Spinal cord (tissue), 10 donors: Measurements from ENCODE around the gene ADH6. TPM values are rescaled to one million over a fixed set of nuclear protein-coding genes. Genes with fewer than 3 reads are reported as not detected.

Source experiments
- DNase-seq, 6 donors: peaks; one replicate each; pipeline versions ENCODE4 v3.0.0 to v3.0.0-alpha.2; 2013 to 2015; ENCODE audit warnings: low spot score in 6 of 6, low read depth in 4 of 6
- H3K27ac ChIP-seq: one replicate; pipeline ENCODE4 v1.5.1; 2013; ENCODE audit warnings: low read depth, low read length, control low read depth
- H3K27me3 ChIP-seq: one replicate; pipeline ENCODE4 v1.6.1; 2013; ENCODE audit warnings: low read length; ENCODE audit not compliant: control insufficient read depth, insufficient read depth
- H3K36me3 ChIP-seq: one replicate; pipeline ENCODE4 v1.6.1; 2013; ENCODE audit warnings: low read length; ENCODE audit not compliant: control insufficient read depth, insufficient read depth
- H3K4me1 ChIP-seq: one replicate; pipeline ENCODE4 v1.6.1; 2013; ENCODE audit warnings: low read length; ENCODE audit not compliant: control insufficient read depth, insufficient read depth
- H3K4me3 ChIP-seq: one replicate; pipeline ENCODE4 v1.5.1; 2013; ENCODE audit warnings: low read depth, low read length, control low read depth
- H3K9me3 ChIP-seq: one replicate; pipeline ENCODE4 v1.6.1; 2013; ENCODE audit warnings: low read length; ENCODE audit not compliant: control insufficient read depth, insufficient read depth
- WGBS: methylation state at CpG from one replicate; pipeline ENCODE4 v1.1.5; 2013; ENCODE audit warnings: missing lambda C conversion rate; ENCODE audit not compliant: insufficient coverage; 5-methylcytosine and 5-hydroxymethylcytosine counted together
- polyA plus RNA-seq, 2 donors: library from polyadenylated mRNA; unstranded; fragments of 120-200 nt; gene quantifications; one replicate each; pipeline ENCODE4 v1.2.1, GENCODE V29; 2013; ENCODE audit not compliant: insufficient read length in 2 of 2
- total RNA-seq, 2 donors: library from RNA; depleted of rRNA in 1 of 2; stranded (reverse); fragments of 120-200 nt in 1 of 2; fragments of >200 nt in 1 of 2; gene quantifications; one replicate each; pipeline versions ENCODE4 v1.2.3 to v1.2.4, GENCODE V29; 2013 to 2014
- donor health status: healthy.

Gene ADH6
- total and polyA plus RNA-seq, 4 donors, result 0.11 to 0.59 (median 0.38) TPM; not detected in 1

DNA sequence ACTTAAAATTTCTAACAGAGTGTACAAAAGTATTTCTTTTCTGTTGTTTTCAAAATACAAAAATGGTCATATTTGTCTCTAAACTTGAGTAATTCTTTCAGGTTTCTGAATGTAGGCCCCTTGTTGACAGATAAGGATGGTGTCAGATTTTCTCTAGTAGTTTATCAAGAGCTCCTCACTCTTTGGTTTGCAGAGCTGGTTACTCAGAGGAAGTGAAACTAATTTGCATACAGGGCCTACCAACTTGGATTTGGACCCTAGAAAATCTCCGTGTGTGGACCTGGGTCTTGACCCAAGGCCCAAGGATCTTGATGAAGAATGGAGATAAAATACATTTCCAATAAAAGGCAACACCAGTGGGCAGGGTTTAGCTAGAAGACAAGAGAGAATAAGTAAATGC, 433 bp upstream of the ADH6 start:
- Histone ChIP-seq H3K27ac (no peak overlapping the region), H3K27me3 (no peaks in the 10 kb centered on the region), H3K36me3 (no peaks in the 10 kb centered on the region), H3K4me3 (no peak overlapping the region), H3K4me1 (no peaks in the 10 kb centered on the region), H3K9me3 (no peaks in the 10 kb centered on the region)
- no peak for DNase-seq
- no CpG with 5 or more reads among the region's 1 CpG for WGBS

DNA sequence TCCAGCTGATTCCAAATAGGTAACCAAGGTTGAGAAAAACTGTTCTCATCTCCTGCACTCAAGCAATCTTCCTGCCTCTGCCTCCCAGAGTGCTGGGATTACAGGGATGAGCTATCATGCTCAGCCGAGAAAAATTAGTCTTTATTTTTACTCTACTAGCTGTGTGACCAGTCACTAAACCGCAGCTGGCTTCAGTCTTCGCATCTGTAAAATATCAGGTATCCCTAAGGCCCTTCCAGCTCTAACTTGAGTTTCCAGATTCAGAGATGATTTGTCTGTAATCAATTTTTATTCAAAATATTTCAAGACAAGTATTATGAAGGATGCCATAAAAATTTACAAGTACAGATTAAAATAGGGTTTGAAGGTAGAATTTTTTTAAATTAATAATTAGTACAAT, 3.5 kb downstream of the ADH6 start:
- Histone ChIP-seq H3K27ac (no peak overlapping the region), H3K27me3 (no peaks in the 10 kb centered on the region), H3K4me3 (no peak overlapping the region), H3K36me3 (no peaks in the 10 kb centered on the region), H3K9me3 (no peaks in the 10 kb centered on the region), H3K4me1 (no peaks in the 10 kb centered on the region)
- WGBS, result no CpG with 5 or more reads among the region's 3 CpGs
- DNase-seq, result no peak

DNA sequence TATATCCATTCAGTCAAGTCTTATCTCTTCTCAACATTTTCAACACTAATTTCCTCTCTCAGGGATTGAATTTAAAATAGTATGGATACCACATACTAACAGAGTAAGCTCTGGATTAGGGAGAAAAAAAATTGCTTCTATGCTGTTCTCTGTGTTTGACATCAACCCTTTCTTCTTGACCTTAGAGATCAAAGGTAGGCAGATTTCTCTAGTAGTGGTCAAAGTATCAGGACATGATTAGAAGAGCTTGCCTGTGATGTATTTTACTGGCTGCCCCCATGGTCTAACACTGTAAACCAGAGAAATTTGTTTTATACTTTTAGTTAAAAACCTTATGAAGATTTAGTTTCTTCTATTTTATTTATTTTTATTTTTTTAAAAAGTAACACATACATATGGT, 8.3 kb downstream of the ADH6 start:
- H3K27ac ChIP-seq, result no peak overlapping the region
- no peaks in the 10 kb centered on the region for H3K4me1 ChIP-seq
- H3K4me3 ChIP-seq, result no peak overlapping the region
- H3K27me3 ChIP-seq, result no peaks in the 10 kb centered on the region
- DNase-seq, result no peak
- no peaks in the 10 kb centered on the region for H3K36me3 ChIP-seq
- no peaks in the 10 kb centered on the region for H3K9me3 ChIP-seq

DNA sequence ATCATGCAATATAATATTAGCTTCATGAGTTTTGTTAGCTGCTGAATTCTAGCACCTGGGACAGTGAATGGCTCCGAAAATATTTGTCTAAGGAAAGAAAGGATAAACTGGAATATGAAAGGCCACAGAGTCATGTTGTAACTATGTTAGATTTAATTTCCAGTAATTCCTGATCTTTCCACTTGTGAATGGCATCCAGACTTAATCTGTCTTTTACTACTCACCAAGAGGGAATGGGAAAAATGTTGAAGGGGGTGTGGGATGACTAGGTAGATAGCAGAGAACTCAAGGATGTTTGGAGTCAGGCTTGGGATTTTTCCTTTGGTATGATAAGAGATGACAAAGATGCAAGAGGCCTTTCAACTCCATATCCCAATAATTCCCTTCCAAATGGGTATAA, 9.4 kb downstream of the ADH6 start:
- no peak for DNase-seq
- no peaks in the 10 kb centered on the region for H3K4me1 ChIP-seq
- no peaks in the 10 kb centered on the region for H3K9me3 ChIP-seq
- H3K27me3 ChIP-seq, result no peaks in the 10 kb centered on the region
- H3K27ac ChIP-seq, result no peak overlapping the region
- no CpG with 5 or more reads among the region's 1 CpG for whole genome bisulfite sequencing
- no peaks in the 10 kb centered on the region for H3K36me3 ChIP-seq
- no peak overlapping the region for H3K4me3 ChIP-seq

DNA sequence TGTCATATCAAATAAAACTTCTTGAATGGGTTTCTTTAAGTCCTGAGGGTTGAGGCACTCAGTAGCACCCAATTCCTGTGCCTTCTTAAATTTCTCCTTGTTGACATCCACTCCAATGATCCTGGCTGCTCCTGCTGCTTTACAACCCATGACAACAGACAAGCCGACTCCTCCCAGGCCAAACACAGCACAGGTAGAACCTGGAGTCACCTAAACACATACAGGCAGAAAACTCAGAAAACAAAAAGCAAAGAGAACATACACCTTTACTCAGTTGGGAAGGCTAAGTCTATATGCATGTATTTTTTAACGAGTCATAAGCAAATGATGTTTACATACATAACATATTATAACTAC, 10.3 kb downstream of the ADH6 start:
- Histone ChIP-seq H3K36me3 (no peaks in the 10 kb centered on the region), H3K9me3 (no peaks in the 10 kb centered on the region), H3K4me1 (no peaks in the 10 kb centered on the region), H3K4me3 (no peak overlapping the region), H3K27ac (no peak overlapping the region), H3K27me3 (no peaks in the 10 kb centered on the region)
- no peak for DNase-seq
- WGBS, result no CpG with 5 or more reads among the region's 2 CpGs

DNA sequence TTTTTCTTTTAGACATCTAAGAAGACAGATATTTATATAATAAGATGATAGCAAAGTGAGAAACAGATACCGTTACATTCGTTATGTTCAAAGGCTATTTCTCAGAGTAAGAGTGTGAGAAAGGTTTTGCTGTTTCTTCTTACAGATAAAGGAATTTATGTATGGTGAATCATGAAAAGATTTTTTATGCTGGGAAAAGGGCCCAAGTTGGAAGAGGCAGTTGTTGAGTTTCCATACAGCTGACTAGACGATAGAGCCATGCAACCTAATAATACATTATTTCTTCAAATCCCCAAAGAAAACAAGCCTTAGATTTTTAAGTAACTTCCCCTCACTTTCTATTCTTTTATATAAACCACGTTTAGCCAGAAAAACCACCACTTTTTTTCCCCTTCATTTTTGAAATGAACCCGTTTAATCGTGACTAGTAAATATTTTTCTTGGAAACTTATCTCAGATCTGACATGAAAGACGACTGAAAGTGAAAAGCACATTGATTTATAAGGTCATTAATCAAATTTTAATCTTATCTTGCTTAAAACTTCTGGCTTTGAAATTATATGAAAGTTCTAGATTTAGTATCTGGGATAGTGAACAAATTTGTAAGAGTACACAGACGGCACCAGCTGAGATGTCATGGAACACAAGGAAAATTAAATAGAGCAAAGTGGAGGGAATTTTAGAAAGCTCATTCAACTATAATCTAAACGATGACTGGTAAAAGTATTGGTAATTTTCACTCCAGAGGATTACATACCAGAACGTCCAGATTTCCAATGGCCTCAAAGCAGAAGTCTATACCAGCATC, 10.9 kb downstream of the ADH6 start:
- H3K27ac ChIP-seq, result no peak overlapping the region
- no peak for DNase-seq
- WGBS, result 86% methylated on average over 1 of the region's 10 CpGs
- H3K4me3 ChIP-seq, result no peak overlapping the region
- H3K9me3 ChIP-seq, result no peaks in the 10 kb centered on the region
- H3K4me1 ChIP-seq, result no peaks in the 10 kb centered on the region
- H3K36me3 ChIP-seq, result no peaks in the 10 kb centered on the region
- H3K27me3 ChIP-seq, result no peaks in the 10 kb centered on the region

DNA sequence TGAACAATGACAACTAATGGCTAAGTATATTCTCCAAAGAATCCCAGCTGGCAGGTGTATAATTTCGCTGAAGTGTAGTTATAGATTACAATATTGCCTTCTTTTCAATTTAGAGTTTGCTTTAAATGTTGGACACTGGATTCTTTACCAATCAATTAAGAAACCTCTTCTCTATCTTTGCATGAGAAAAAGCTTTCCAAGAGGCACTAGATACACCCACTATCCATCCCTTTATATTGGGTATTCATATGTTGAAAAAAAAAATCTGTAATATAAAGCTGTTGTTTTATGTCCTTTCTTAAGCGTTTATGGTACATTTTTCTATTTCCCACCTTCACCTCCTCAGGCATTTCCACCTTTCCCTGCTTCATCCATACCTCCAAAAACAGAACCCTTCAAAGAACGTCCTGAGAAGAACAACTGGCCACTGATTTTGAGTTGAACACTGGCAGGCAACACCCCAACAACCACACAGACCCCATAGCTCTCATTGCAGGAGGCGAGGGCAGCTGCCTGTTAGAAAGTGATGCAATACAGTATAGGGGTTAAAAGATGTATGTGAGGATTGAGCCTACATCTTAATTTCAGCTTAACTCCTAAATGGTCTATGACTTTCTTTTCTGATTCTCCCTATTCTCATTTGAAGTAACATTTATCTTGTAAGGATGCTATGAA, 11.8 kb downstream of the ADH6 start:
- Histone ChIP-seq H3K36me3 (no peaks in the 10 kb centered on the region), H3K9me3 (no peaks in the 10 kb centered on the region), H3K4me1 (no peaks in the 10 kb centered on the region), H3K4me3 (no peak overlapping the region), H3K27me3 (no peaks in the 10 kb centered on the region), H3K27ac (no peak overlapping the region)
- WGBS, result 50% methylated on average over 1 of the region's 4 CpGs
- no peak for DNase-seq

DNA sequence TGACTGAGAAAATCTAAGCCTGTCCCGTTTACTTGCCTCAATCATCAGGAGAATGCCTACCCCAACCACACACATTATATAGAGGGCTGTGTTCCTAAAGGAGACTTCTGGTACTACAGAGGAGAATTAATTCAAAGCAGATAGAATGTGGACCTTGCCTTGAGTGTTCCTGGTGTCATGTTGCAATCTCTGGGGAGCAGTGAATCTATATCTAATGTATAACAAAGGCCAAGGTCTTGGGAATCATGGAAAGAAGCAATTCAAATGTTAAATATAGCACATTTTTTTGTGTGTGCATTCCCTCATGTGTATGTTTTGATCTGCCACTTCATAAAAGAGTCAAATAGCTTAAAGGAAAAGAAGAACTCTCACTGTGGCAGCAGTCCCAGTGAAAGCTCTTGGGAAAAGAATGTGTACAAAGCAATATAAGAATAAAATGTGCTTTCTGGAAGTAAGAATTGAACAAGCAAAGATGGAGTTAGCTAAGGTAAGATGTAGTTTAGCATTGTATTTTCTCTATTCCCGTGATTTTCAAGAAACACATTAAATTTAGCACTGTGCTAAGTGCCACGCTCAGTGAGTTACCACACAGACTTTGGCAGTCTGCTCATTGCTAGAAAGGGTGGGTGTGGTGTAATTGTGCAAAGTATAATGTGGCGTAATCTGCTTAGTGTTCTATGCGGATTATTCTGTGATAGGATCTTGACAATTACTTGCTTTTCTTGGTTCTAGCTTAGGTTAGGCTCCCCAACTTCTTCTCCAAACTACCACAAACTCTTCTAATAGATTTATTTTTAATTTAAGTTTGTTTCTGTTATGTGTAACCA, 13.7 kb downstream of the ADH6 start:
- Histone ChIP-seq H3K4me1 (no peaks in the 10 kb centered on the region), H3K9me3 (no peaks in the 10 kb centered on the region), H3K27ac (no peak overlapping the region), H3K27me3 (no peaks in the 10 kb centered on the region), H3K36me3 (no peaks in the 10 kb centered on the region), H3K4me3 (no peak overlapping the region)
- WGBS, result no CpG with 5 or more reads among the region's 5 CpGs
- DNase-seq, result peak in 1 of 6 donors; percentile 21

DNA sequence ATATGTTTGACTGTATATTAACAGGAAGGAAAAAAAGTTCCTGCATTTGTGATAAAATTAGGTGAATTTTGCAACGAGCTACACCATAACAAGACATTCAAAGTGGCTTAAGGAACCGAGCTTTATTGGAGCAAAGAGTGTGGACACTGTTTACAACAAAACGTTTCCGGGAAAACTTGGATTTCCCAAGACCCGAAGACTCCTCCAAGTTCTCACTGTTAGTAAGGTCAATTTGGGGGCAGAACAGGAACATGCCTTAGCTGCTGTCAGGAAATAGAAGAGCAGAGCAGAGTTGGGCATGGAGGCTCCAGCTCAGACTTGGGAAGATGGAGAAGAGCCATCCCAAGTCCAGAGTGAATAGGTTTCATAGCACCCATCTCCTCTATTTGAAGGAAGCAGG, 16.5 kb downstream of the ADH6 start:
- Histone ChIP-seq H3K27ac (no peak overlapping the region), H3K9me3 (no peaks in the 10 kb centered on the region), H3K4me1 (no peaks in the 10 kb centered on the region), H3K27me3 (no peaks in the 10 kb centered on the region), H3K36me3 (no peaks in the 10 kb centered on the region), H3K4me3 (no peak overlapping the region)
- 100% methylated on average over 4 of the region's 5 CpGs for WGBS
- no peak for DNase-seq
